Vagina (tissue), 2 donors: ENCODE data around the gene RPS3. TPM values are rescaled to one million over a fixed set of nuclear protein-coding genes. Genes with fewer than 3 reads are reported as not detected.
A peak's percentile ranks its signal among the peaks of the same experiment; 100 is the strongest.
"Not testable (repeated sequence)": the region's sequence is repeated elsewhere in the genome, so short reads cannot be mapped to it uniquely, and the experiment has no call there.

Source experiments
- DNase-seq, 2 donors: peaks; one replicate each; pipeline ENCODE4 v3.0.0-alpha.2; 2017; ENCODE audit errors: extremely low spot score in 2 of 2
- H3K27ac ChIP-seq: fragments of 200-600 bp; sonication (generic); one replicate; pipeline ENCODE4 v1.5.1; 2019
- H3K27me3 ChIP-seq: fragments of 200-600 bp; sonication (generic); one replicate; pipeline ENCODE4 v1.5.1; 2019
- H3K36me3 ChIP-seq, 2 donors: fragments of 200-600 bp; sonication (generic); one replicate each; pipeline ENCODE4 v1.5.1; 2017 to 2019
- H3K4me1 ChIP-seq: fragments of 200-600 bp; sonication (generic); one replicate; pipeline ENCODE4 v1.5.1; 2019
- H3K4me3 ChIP-seq, 2 donors: fragments of 200-600 bp; sonication (generic); 1 replicate in 1 of 2; 2 replicates in 1 of 2; pipeline ENCODE4 v1.5.1; 2016 to 2019
- H3K9me3 ChIP-seq: fragments of 200-600 bp; sonication (generic); one replicate; pipeline ENCODE4 v1.5.1; 2019
- CTCF ChIP-seq, 3 experiments: fragments of 450-650 bp in 2 of 3; fragments of 200-600 bp in 1 of 3; sonication (generic) in 1 of 3; IDR thresholded peaks; one replicate each; pipeline ENCODE4 v1.5.1; 2017 to 2019; ENCODE audit warnings: antibody characterized with exemption in 3 of 3, mild to moderate bottlenecking in 2 of 3, moderate library complexity in 2 of 3
- POLR2A ChIP-seq, 2 donors: fragments of 450-650 bp; IDR thresholded peaks; one replicate each; pipeline ENCODE4 v1.6.1; 2017; ENCODE audit warnings: antibody characterized with exemption in 2 of 2, mild to moderate bottlenecking in 2 of 2, moderate library complexity in 2 of 2
- POLR2AphosphoS5 ChIP-seq, 2 donors: sonication (generic); formaldehyde crosslinking; IDR thresholded peaks; one replicate each; pipeline ENCODE4 v1.9.0; 2017; ENCODE audit warnings: antibody characterized with exemption in 2 of 2, mild to moderate bottlenecking in 2 of 2, low read depth in 1 of 2; ENCODE audit not compliant: insufficient read depth in 1 of 2
- intact Hi-C: fragments of 100-400 bp; cut with DNase I; formaldehyde crosslinking; loops from one replicate; pipeline ENCODE4 v1.15.1; 2023
- total RNA-seq: library from RNA; depleted of rRNA; stranded (reverse); fragments of >200 nt; gene quantifications from one replicate; pipeline ENCODE4 v1.2.3, GENCODE V29; 2016

Gene RPS3
- total RNA-seq, 1 donor from 2014 or later, result 1,625 TPM

GRCh38 chr11:75365711-75366181 lies 33.6 kb upstream of the RPS3 start:
- TF ChIP-seq POLR2A (IDR thresholded peaks at IDR 0.05) (no peak), CTCF (IDR thresholded peaks at IDR 0.05) (no peak), POLR2AphosphoS5 (IDR thresholded peaks at IDR 0.05; ENCODE audit: insufficient read depth in 1 of 2, low read depth in 1 of 2) (no peak)
- Histone ChIP-seq H3K27ac (no peak overlapping the region), H3K4me1 (no peaks in the 10 kb centered on the region), H3K27me3 (no peaks in the 10 kb centered on the region), H3K36me3 (no peaks in the 10 kb centered on the region), H3K4me3 (no peak overlapping the region), H3K9me3 (no peaks in the 10 kb centered on the region)
- DNase-seq, result no peak
- intact Hi-C loops, result no loop called here

- H3K4me1 ChIP-seq, H3K4me3 ChIP-seq, DNase-seq, intact Hi-C loops, H3K36me3 ChIP-seq, H3K9me3 ChIP-seq, H3K27ac ChIP-seq, H3K27me3 ChIP-seq: not testable (repeated sequence)
These were observed 32.5 kb upstream of the RPS3 start for GRCh38 chr11:75366826-75367225.

- Histone ChIP-seq H3K36me3 (no peaks in the 10 kb centered on the region), H3K27ac (no peak overlapping the region), H3K4me1 (peaks cover 11% of the 10 kb centered on the region), H3K27me3 (no peaks in the 10 kb centered on the region), H3K4me3 (no peak overlapping the region), H3K9me3 (no peaks in the 10 kb centered on the region)
- DNase-seq, result no peak
- TF ChIP-seq POLR2A (IDR thresholded peaks at IDR 0.05) (no peak), POLR2AphosphoS5 (IDR thresholded peaks at IDR 0.05; ENCODE audit: insufficient read depth in 1 of 2, low read depth in 1 of 2) (no peak), CTCF (IDR thresholded peaks at IDR 0.05) (no peak)
- intact Hi-C loops, result no loop called here
These were observed 29.6 kb upstream of the RPS3 start for GRCh38 chr11:75369560-75370255.

GRCh38 chr11:75371949-75372876 lies 27.1 kb upstream of the RPS3 start:
- H3K27me3 ChIP-seq, result no peaks in the 10 kb centered on the region
- intact Hi-C loops, result no loop called here
- peaks cover 11% of the 10 kb centered on the region for H3K4me1 ChIP-seq
- TF ChIP-seq POLR2A (IDR thresholded peaks at IDR 0.05) (no peak), POLR2AphosphoS5 (IDR thresholded peaks at IDR 0.05; ENCODE audit: insufficient read depth in 1 of 2, low read depth in 1 of 2) (peak in 1 of 2 donors; percentile 53)
- no peaks in the 10 kb centered on the region for H3K9me3 ChIP-seq
- H3K4me3 ChIP-seq, result no peak overlapping the region
- H3K36me3 ChIP-seq, result no peaks in the 10 kb centered on the region
- DNase-seq, result no peak
- H3K27ac ChIP-seq, result peak overlapping the region; percentile 56

GRCh38 chr11:75373201-75373600 lies 26.1 kb upstream of the RPS3 start:
- Histone ChIP-seq H3K4me1 (peaks cover 11% of the 10 kb centered on the region), H3K36me3 (no peaks in the 10 kb centered on the region), H3K4me3 (no peak overlapping the region), H3K9me3 (no peaks in the 10 kb centered on the region), H3K27me3 (no peaks in the 10 kb centered on the region), H3K27ac (no peak overlapping the region)
- intact Hi-C loops, result no loop called here
- no peak for DNase-seq
- no peak for TF ChIP-seq CTCF (IDR thresholded peaks at IDR 0.05)
- no peak for TF ChIP-seq POLR2A (IDR thresholded peaks at IDR 0.05)
- no peak for TF ChIP-seq POLR2AphosphoS5 (IDR thresholded peaks at IDR 0.05; ENCODE audit: insufficient read depth in 1 of 2, low read depth in 1 of 2)
